ENCODE measurements around the gene SLC25A23. TPM values are rescaled to one million over a fixed set of nuclear protein-coding genes. Genes with fewer than 3 reads are reported as not detected.

The SLC25A23 gene
- polyA plus RNA-seq, 1 of the 3 experiments (the other 2 are of a cell fraction): 10.9 TPM

DNA sequence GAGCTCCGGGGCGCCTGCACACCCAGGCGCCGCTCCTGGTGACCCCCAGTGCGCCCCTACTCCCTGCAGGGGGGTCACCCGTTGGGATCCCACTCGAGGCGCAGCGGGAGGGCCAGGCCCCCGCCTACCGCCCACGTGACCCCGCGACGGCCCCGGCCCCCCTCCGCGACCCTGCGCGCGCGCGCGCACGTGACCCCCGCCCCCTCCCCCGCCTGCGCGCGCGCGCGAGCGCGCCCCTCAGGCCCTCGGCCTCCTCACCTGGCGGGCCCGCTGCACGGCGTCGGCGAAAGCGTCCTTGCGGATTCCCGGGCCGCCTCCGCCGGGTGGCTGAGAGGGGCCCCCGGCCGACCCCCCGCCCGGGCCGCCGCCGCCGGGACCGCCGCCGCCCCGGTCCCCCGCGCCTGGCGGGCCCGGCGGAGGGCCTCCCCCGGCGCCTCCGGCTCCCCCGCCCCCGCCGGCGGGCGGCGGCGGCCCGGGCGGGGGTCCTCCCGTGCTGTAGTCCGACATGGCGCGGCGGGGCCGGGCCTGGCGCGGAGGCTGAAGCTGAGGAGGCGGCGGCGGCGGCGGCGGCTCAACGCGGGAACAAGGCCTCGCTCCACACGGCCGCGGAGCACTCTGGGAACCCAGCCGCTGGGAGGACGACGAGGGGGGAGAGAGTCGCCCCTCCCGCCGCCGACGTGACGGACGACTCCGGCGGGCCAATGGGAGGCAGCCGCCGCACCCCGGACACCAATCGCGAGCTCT lies 35.2 kb downstream of the SLC25A23 start, which contains the start of gene KHSRP:
Gene KHSRP (minus strand): TSS at position 617 of the 744 bp plus-strand sequence. CDS start 110 bp downstream, at position 507.
- Histone ChIP-seq H3K79me2 (ENCODE audit: insufficient read depth) (peaks cover 48% of the 10 kb centered on the region), H3F3A (replicated peaks; ENCODE audit: insufficient read depth) (peaks cover 6% of the 10 kb centered on the region), H3K4me1 (ENCODE audit: control insufficient read depth in 1 of 2, insufficient read depth in 2 of 2, low read depth in 1 of 2, low read length in 1 of 2) (peaks cover 10 to 15% of the 10 kb centered on the region in 2 experiments; a peak in 2 of 4 replicates), H3K4me2 (peak within 1 kb of the TSS; percentile 98), H3K9ac (peak within 1 kb of the TSS; percentile 93), H2AFZ (ENCODE audit: low read depth) (peak within 1 kb of the TSS; percentile 85; the same call in 1 of the 2 replicates), H3K9me3 (no peaks in the 10 kb centered on the region), H4K20me1 (ENCODE audit: insufficient read depth) (peaks cover 47% of the 10 kb centered on the region), H3K4me3 (ENCODE audit: low read depth in 2 of 2, low read length in 1 of 2) (peak within 1 kb of the TSS; percentile 83 to 88), H3K9me2 (no peaks in the 10 kb centered on the region), H3K27ac (ENCODE audit: low read depth in 2 of 2, low read length in 1 of 2) (peak within 1 kb of the TSS; percentile 61 to 78; a peak in 3 of 4 replicates), H3K27me3 (ENCODE audit: insufficient read depth) (no peaks in the 10 kb centered on the region), H3K36me3 (replicated peaks in 1 of 2; ENCODE audit: control insufficient read depth in 1 of 2, insufficient read depth in 2 of 2, low read length in 1 of 2) (peaks cover 10 to 30% of the 10 kb centered on the region in 2 experiments)
- ChIA-PET POLR2A (interaction anchor here (0.5 to 1.6 kb wide), 3 partner anchors 32 to 52 kb away, joined by 4 to 8 read pairs (median 4); partner anchors contain the start of genes ALKBH7 and GTF2F1), CTCF (interaction anchor here (0.6 to 1.6 kb wide), 3 partner anchors 13 to 1897 kb away, joined by 3 read pairs; partner anchors contain the start of gene TUBB4A)
- TF ChIP-seq YY1 (IDR thresholded peaks at IDR 0.05; ENCODE audit: low read depth) (no peak), POLR2AphosphoS5 (IDR thresholded peaks at IDR 0.05; ENCODE audit: low read depth, low read length) (peak; percentile 61; the same call in 1 of the 2 replicates), RAD21 (IDR thresholded peaks at IDR 0.05; ENCODE audit: low read length) (no peak), RXRA (IDR thresholded peaks at IDR 0.05; ENCODE audit: borderline replicate concordance, low read depth) (no peak), FOXM1 (IDR thresholded peaks at IDR 0.05; ENCODE audit: low read depth) (no peak), TEAD4 (IDR thresholded peaks at IDR 0.05; ENCODE audit: borderline replicate concordance, insufficient read depth) (no peak), TAF1 (IDR thresholded peaks at IDR 0.05; ENCODE audit: borderline replicate concordance, low read depth, low read length) (peak; percentile 67; the same call in 1 of the 2 replicates), ELF1 (IDR thresholded peaks at IDR 0.05) (no peak; the same call in 1 of the 2 replicates), SMC3 (IDR thresholded peaks at IDR 0.05; ENCODE audit: low read depth, low read length) (no peak), RFX5 (IDR thresholded peaks at IDR 0.05; ENCODE audit: low read length) (peak; percentile 72; the same call in 1 of the 2 replicates), NRF1 (IDR thresholded peaks at IDR 0.05; ENCODE audit: low read depth, low read length) (no peak), FOSL2 (IDR thresholded peaks at IDR 0.05; ENCODE audit: borderline replicate concordance, low read depth) (no peak), MXI1 (IDR thresholded peaks at IDR 0.05; ENCODE audit: low read depth, low read length) (peak; percentile 30; the same call in 1 of the 2 replicates), JUND (IDR thresholded peaks at IDR 0.05) (no peak)
- TF ChIP-seq, protein P1, sequence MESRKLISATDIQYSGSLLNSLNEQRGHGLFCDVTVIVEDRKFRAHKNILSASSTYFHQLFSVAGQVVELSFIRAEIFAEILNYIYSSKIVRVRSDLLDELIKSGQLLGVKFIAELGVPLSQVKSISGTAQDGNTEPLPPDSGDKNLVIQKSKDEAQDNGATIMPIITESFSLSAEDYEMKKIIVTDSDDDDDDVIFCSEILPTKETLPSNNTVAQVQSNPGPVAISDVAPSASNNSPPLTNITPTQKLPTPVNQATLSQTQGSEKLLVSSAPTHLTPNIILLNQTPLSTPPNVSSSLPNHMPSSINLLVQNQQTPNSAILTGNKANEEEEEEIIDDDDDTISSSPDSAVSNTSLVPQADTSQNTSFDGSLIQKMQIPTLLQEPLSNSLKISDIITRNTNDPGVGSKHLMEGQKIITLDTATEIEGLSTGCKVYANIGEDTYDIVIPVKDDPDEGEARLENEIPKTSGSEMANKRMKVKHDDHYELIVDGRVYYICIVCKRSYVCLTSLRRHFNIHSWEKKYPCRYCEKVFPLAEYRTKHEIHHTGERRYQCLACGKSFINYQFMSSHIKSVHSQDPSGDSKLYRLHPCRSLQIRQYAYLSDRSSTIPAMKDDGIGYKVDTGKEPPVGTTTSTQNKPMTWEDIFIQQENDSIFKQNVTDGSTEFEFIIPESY (IDR thresholded peaks at IDR 0.05; ENCODE audit: borderline replicate concordance, low read depth): no peak
- TF ChIP-seq, protein P2, sequence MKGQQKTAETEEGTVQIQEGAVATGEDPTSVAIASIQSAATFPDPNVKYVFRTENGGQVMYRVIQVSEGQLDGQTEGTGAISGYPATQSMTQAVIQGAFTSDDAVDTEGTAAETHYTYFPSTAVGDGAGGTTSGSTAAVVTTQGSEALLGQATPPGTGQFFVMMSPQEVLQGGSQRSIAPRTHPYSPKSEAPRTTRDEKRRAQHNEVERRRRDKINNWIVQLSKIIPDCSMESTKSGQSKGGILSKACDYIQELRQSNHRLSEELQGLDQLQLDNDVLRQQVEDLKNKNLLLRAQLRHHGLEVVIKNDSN (IDR thresholded peaks at IDR 0.05; ENCODE audit: borderline replicate concordance, low read depth): peak; percentile 76
- TF ChIP-seq, protein P3, sequence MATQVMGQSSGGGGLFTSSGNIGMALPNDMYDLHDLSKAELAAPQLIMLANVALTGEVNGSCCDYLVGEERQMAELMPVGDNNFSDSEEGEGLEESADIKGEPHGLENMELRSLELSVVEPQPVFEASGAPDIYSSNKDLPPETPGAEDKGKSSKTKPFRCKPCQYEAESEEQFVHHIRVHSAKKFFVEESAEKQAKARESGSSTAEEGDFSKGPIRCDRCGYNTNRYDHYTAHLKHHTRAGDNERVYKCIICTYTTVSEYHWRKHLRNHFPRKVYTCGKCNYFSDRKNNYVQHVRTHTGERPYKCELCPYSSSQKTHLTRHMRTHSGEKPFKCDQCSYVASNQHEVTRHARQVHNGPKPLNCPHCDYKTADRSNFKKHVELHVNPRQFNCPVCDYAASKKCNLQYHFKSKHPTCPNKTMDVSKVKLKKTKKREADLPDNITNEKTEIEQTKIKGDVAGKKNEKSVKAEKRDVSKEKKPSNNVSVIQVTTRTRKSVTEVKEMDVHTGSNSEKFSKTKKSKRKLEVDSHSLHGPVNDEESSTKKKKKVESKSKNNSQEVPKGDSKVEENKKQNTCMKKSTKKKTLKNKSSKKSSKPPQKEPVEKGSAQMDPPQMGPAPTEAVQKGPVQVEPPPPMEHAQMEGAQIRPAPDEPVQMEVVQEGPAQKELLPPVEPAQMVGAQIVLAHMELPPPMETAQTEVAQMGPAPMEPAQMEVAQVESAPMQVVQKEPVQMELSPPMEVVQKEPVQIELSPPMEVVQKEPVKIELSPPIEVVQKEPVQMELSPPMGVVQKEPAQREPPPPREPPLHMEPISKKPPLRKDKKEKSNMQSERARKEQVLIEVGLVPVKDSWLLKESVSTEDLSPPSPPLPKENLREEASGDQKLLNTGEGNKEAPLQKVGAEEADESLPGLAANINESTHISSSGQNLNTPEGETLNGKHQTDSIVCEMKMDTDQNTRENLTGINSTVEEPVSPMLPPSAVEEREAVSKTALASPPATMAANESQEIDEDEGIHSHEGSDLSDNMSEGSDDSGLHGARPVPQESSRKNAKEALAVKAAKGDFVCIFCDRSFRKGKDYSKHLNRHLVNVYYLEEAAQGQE (IDR thresholded peaks at IDR 0.05; ENCODE audit: low read depth, low read length): no peak
- peak; percentile 98 for DNase-seq
- 0% methylated on average over 19 of the region's 114 CpGs for WGBS (ENCODE audit: low lambda C conversion rate)
